ENCODE measurements around the gene SZRD1. TPM values are rescaled to one million over a fixed set of nuclear protein-coding genes. Genes with fewer than 3 reads are reported as not detected.

Gene SZRD1
- total RNA-seq, 1 donor from 2014 or later = 119 TPM

DNA sequence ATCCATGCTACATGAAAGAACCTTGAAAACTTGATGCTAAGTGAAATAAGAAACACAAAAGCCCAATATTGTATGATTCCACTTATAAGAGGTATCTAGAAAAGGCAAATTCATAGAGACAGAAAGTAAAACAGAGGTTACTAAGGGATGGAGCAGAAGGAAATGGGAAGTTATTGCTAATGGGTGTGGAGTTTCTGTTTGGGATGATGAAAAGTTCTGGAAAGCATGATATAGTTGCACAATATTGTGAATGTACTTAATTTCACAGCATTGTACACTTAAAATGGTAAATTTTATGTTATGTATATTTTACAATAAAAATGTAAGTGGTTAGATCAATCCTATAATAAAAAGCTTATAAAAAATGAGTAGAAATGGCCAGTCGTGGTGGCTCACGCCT, 71.9 kb downstream of the SZRD1 start:
- no peak for DNase-seq (ENCODE audit: low spot score in 2 of 2, unreplicated experiment in 2 of 2)
- Mint-ChIP-seq H3K36me3 (no peaks in the 10 kb centered on the region), H3K27me3 (ENCODE audit: low read depth) (no peaks in the 10 kb centered on the region), H3K4me3 (no peak overlapping the region), H3K4me1 (peaks cover 11% of the 10 kb centered on the region), H3K9me3 (no peaks in the 10 kb centered on the region), H3K27ac (no peak overlapping the region)
- TF ChIP-seq, protein P1, sequence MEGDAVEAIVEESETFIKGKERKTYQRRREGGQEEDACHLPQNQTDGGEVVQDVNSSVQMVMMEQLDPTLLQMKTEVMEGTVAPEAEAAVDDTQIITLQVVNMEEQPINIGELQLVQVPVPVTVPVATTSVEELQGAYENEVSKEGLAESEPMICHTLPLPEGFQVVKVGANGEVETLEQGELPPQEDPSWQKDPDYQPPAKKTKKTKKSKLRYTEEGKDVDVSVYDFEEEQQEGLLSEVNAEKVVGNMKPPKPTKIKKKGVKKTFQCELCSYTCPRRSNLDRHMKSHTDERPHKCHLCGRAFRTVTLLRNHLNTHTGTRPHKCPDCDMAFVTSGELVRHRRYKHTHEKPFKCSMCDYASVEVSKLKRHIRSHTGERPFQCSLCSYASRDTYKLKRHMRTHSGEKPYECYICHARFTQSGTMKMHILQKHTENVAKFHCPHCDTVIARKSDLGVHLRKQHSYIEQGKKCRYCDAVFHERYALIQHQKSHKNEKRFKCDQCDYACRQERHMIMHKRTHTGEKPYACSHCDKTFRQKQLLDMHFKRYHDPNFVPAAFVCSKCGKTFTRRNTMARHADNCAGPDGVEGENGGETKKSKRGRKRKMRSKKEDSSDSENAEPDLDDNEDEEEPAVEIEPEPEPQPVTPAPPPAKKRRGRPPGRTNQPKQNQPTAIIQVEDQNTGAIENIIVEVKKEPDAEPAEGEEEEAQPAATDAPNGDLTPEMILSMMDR (IDR thresholded peaks at IDR 0.05; ENCODE audit: unreplicated experiment) = no peak

DNA sequence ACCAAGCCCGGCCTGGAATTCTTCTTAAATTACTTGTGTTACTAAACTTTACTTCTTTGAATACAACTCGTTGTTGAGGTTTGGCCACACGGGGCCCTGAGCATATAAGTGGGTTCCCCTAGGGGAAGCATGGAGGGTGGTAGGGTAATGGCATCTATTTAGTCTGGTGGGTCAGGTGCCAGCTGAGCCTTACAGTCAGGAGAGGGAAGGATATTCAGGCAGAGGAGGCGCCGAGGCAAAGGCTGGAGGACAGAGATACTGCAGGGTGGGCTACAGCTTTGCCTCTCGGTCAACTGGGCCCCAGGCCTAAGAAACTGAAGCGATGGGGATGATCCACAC, 73.1 kb downstream of the SZRD1 start:
- Mint-ChIP-seq H3K36me3 (peaks cover 5% of the 10 kb centered on the region), H3K4me3 (peak overlapping the region; percentile 91), H3K27me3 (ENCODE audit: low read depth) (no peaks in the 10 kb centered on the region), H3K4me1 (peaks cover 11% of the 10 kb centered on the region), H3K9me3 (no peaks in the 10 kb centered on the region), H3K27ac (peak overlapping the region; percentile 95)
- no peak for DNase-seq (ENCODE audit: low spot score in 2 of 2, unreplicated experiment in 2 of 2)
- TF ChIP-seq, protein P1 (IDR thresholded peaks at IDR 0.05; ENCODE audit: unreplicated experiment) = no peak

DNA sequence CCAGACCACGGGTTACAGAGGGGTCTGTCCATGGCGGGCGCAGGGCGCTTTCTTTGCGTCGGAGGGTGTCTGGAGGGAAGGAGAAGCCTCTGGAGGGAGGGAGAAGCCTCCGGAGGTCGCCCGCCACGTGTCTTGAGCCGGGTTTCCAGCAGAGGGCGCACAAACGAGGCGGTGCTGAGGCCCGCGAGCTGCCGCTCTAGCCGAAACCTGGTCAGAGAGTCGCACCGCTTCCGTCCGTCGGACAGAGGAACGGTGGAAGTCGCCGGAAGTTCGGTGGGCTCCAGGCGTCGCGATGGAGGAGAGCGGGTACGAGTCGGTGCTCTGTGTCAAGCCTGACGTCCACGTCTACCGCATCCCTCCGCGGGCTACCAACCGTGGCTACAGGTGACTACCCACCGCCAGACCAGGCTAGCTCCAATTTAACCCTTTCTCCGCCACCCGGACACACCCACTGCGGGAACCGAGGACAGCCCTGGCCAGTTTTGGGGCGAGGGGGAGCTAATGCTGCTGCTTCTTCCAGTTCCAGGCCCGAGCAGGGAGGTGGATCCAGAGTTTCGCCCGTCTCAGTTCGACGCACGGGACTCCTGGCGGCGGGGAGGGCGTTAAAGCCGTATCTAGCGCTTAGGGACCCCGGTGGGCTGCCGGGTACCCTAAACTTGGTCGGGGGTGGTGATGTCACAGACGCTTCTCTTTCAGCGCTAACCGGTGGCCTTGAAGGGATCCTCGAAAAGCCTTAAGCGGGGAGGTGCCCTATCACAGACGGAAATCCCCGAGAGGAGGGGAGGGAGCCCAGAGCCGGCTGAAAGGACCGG, 73.6 kb downstream of the SZRD1 start, which contains the start of gene NECAP2:
Gene NECAP2 (plus strand): TSS at position 255 of the 812 bp plus-strand sequence. CDS start 38 bp downstream, at position 293.
- TF ChIP-seq, protein P1 (IDR thresholded peaks at IDR 0.05; ENCODE audit: unreplicated experiment) = peak; percentile 80
- H3K4me3 Mint-ChIP-seq = peak within 1 kb of the TSS; percentile 91
- DNase-seq (ENCODE audit: low spot score in 2 of 2, unreplicated experiment in 2 of 2) = peak; percentile 90 to 98
- H3K36me3 Mint-ChIP-seq = peaks cover 7% of the 10 kb centered on the region
- no peaks in the 10 kb centered on the region for H3K9me3 Mint-ChIP-seq
- peak within 1 kb of the TSS; percentile 95 for H3K27ac Mint-ChIP-seq
- no peaks in the 10 kb centered on the region for H3K27me3 Mint-ChIP-seq (ENCODE audit: low read depth)
- peaks cover 11% of the 10 kb centered on the region for H3K4me1 Mint-ChIP-seq

DNA sequence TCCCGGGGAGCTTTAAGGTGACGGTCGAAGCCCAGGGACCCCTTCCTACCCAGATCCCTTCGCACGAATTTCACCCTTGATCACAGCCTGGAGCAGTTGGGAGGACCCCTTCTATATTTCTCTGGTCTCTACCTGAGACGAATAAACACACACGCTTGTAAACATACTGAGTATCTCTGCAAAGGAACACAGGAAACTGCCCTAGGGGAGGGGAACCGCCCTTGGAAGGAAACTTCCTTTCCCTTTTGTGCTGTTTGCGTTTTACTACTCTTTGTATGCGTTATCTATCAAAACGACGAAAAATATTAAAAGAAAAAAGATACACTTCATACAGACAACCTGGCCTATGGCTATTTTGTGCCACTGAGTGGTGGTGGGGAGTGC, 74.2 kb downstream of the SZRD1 start:
- DNase-seq (ENCODE audit: low spot score in 2 of 2, unreplicated experiment in 2 of 2) = no peak
- Mint-ChIP-seq H3K27ac (peak overlapping the region; percentile 95), H3K9me3 (no peaks in the 10 kb centered on the region), H3K4me1 (peaks cover 11% of the 10 kb centered on the region), H3K4me3 (peak overlapping the region; percentile 91), H3K27me3 (ENCODE audit: low read depth) (no peaks in the 10 kb centered on the region), H3K36me3 (peaks cover 7% of the 10 kb centered on the region)
- TF ChIP-seq, protein P1 (IDR thresholded peaks at IDR 0.05; ENCODE audit: unreplicated experiment) = no peak

DNA sequence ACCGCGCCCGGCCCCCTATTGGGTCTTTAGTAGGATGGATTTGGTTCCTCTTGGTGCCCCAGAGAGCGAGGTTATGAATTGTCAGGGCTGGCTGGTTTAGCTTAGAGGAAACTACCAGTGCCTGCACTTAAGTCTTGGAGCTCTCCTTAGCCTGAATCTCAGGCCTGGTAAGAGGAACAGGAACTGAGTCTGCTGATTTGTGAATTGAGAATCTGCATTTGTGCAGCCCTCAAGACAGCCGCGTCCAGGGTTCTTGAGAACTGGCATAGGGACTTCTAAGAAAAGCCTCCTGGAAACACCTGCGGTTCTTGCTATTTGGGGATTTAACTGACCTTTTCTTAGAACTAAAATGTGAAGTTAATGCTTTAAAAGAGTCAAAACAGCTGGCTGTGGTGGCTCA, 75.2 kb downstream of the SZRD1 start:
- DNase-seq (ENCODE audit: low spot score in 2 of 2, unreplicated experiment in 2 of 2) = no peak
- Mint-ChIP-seq H3K36me3 (peaks cover 8% of the 10 kb centered on the region), H3K27me3 (ENCODE audit: low read depth) (no peaks in the 10 kb centered on the region), H3K4me1 (peaks cover 11% of the 10 kb centered on the region), H3K9me3 (no peaks in the 10 kb centered on the region), H3K27ac (no peak overlapping the region), H3K4me3 (peak overlapping the region; percentile 91)
- TF ChIP-seq, protein P1 (IDR thresholded peaks at IDR 0.05; ENCODE audit: unreplicated experiment) = no peak

Measured in mesothelial cell of epicardium (in vitro differentiated cells).